ENCODE measurements around the gene LAMTOR3. TPM values are rescaled to one million over a fixed set of nuclear protein-coding genes. Genes with fewer than 3 reads are reported as not detected.

The LAMTOR3 gene, protein sequence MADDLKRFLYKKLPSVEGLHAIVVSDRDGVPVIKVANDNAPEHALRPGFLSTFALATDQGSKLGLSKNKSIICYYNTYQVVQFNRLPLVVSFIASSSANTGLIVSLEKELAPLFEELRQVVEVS
- 56.6 and 61.2 TPM in 2 replicates for total RNA-seq
- 26.3 TPM for polyA plus RNA-seq (2012)

DNA sequence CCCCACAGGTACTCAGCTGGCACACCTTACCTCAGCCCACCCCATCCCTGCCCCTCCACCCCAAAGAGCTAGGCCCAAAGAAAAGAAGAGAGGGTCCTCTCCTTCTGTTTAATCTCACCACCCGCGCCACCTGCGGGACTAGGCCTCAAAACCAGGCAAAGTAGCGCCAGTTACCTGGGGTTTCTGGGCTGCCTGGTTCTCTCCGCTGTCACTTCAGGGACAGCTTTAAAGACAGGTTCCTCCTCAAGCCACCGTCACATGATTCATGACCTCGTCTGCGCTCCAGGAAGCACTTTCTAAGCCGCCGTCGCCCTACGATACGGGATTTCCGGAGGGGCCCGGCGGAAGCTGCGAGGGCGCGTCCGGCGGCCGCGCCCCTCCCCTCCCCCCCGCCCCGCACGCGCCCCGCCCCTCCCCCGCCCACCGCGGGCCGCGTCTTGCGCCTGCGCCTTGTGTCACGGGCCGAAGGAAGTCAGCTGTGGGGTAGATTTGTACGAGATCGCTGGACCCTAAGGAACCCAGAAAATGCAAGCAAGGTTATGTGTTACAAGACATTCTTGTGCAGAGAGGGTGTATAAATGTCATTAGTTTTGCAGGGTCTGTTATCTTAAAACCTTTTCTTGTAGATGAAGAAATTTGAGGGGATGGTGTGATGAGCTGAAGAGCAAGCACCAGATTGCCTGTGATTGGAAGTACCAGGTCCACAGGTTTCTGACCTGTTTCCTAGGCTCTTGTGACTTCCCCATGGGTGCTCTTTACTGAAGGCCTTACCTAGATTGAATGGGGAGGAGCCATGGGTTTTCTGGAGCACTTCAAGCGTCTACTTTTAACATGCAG lies at the start of gene LAMTOR3:
Gene LAMTOR3 (minus strand): TSS at position 267 of the 837 bp plus-strand sequence. CDS start 464 bp downstream, outside the sequence.
- DNase-seq (ENCODE audit: low read depth): peak; percentile 92

DNA sequence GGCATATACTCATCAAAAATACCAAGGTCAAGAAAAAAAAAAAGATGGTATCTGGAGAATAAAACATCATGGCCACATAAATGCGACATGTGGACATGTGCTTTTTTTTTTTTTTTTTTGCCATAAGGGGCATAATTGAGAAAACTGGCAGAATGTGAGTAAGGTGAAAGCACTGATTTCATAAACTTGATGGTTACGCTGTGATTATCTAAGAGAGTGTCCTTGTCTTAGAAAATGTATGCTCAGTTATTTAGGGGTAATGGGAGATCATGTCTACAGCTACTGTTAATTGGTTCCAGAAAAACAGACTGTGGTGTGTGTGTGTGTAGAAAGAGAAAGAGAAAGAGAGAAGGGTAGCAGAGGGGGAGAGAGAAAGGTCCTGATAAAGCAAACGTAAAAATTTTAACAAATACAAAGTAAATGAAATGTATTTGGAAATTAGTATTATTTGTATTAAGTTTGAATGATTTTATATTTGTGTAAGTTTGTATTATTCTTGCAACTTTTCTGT lies 44.1 kb upstream of the LAMTOR3 start:
- no peak for DNase-seq (ENCODE audit: low read depth)

DNA sequence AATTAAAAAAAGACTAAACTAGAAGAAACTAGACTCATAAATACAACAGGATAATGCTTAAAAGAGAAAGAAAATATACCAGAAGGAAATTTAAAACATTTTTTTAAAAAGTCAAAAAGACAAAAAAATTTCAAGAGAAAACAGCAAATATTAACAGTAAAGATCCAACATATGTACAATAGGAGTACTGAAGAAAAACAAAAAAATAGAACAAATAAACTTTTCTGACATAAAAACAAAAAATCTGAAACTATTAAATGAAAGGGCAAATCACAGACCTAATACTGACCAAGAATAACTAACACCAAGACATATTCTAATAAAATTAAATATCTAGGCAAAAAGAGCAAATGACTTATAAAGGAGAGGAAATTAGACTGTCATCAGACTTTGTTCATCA lies 40.7 kb upstream of the LAMTOR3 start:
- DNase-seq (ENCODE audit: low read depth): peak; percentile 1

DNA sequence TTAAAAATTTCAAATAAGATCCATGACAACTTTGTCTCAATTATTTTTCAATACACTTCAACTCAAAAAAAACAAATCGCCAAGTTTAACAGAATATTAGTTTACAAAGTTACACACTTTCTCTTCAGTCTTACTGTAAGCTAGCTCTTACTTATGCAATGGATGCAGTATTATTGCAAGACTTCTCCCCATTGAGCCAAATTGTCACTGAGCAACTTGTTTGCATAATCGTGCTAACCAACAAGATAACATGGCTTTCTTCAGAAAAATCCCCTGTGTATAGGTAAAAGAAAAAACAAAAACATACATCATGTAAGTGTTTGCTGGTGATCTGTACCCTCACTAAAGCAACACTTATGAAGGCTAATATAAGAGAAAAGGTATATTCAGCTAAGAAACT lies 33.3 kb upstream of the LAMTOR3 start:
- no peak for DNase-seq (ENCODE audit: low read depth)

DNA sequence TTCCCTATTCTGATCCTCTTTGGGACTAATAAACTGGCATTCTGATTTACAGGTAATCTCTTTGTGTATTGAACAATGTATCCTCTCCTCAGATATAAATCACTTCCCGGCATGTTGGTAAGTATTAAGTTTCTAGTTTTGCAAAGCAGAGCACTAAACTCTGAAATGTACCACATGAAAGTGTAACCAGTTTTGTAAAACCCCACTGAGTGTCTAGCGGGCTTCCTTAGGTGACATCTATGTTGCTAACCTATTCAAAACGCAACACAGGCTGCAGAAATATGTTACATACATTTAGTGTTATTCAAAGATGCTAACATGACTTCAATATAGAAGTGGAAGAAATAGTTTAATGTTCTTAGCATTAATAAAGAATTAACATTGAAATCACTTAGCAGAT lies 26.9 kb upstream of the LAMTOR3 start:
- no peak for DNase-seq (ENCODE audit: low read depth)

DNA sequence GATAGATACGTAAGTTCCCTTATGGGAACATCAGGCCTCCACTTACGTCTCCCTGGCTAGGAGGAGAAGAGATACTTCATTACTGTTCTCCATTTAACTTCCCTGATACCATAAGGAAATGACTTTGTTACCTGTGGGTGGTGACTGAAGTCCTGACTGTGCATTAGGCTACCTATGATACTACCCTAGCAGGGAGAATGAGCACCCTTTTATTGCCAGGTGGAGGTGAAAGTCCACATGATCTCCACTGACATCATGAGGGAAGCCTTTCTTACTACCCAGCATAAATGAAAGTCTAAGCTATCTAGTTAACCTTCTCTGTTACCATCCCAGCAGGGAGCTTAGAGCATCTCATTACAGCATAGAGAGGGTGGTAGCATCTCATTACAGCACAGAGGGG lies 24.4 kb upstream of the LAMTOR3 start:
- no peak for DNase-seq (ENCODE audit: low read depth)

DNA sequence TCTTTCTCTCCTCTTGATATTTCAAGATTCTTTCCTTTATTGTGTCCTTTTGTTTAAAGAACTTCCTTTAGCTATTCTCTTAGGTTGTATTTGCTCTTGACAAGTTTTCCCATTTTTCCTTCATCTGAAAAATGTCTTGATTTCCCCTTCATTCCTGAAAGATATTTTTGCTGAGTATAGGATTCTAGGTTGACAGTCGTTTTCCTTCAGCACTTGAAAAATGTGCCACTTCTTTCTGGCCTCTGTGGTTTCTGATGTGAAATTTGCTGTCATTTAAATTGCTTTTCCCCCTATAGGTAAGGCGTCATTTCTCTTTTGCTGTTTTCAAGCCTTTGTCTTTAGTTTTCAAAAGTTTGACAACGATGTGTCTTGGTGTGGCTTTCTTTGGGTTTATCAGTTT lies 23.3 kb upstream of the LAMTOR3 start:
- DNase-seq (ENCODE audit: low read depth): no peak

DNA sequence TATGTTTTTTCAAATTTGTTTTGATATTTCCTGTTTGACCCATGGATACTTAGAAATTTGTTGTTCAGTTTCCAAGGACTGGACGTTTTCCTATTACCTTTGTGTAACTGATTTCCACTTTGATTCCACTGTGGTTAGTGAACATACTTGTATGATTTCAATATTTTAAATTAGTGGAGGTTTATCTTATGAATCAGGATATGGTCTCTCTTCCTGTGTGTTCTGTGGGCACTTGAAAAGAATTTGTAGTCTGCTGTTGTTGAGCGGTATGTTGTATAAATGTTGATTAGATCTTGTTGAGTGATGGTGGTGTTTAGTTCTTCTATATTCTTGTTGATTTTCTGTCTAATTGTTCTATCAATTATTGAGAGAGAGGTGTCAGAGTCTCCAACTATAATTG lies 21.2 kb upstream of the LAMTOR3 start:
- DNase-seq (ENCODE audit: low read depth): no peak

DNA sequence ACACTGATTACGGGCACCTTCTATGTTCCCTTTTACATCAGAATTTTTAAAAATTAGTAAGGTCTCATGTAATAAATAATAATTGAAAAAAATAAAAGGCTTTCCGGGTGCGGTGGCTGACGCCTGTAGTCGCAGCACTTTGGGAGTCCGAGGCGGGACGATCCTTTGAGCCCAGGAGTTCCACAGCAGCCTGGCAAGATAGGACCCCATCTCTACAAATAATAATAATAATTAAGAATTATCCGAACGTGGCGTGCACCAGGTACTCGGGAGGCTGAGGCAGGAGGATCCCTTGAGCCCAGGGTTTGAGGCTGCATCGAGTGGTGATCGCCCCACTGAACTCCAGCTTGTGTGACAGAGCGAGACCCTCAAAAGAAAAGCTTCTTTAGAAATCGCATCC lies 771 bp upstream of the LAMTOR3 start:
- DNase-seq (ENCODE audit: low read depth): no peak

DNA sequence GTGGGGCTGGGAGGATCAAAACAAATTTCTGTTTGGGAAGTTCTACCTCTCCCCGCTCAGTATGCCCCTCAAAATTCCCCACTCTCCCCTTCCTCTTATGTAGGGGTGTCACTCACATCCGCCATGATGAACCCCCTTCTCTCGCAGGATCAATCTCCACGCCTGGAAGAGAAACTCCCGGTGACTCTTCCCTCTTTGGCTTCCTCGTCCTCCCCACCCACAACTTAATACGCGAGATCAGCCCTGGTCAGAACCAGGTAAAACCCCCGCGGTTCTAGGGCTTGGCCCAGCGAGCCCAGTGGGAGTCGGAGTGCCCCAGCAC lies 427 bp downstream of the LAMTOR3 start:
- no peak for DNase-seq (ENCODE audit: low read depth)

DNA sequence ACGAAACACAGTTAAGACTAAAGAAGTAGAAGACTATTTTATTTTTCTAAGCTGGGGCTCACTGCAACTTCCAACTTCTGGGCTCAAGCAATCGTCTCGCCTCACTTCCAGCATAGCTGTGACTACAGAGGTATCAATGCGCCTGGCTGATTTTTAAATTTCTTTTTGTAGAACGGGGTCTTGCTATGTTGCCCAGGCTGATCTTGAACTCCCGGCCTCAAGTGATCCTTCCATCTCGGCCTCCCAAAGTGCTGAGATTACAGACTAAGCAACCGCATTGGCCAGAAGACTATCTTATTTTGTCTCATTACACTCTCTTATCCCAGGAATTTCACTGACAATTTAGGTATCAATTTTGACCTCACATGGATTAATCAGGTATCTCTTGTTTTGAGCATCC lies 1.2 kb downstream of the LAMTOR3 start:
- DNase-seq (ENCODE audit: low read depth): no peak

DNA sequence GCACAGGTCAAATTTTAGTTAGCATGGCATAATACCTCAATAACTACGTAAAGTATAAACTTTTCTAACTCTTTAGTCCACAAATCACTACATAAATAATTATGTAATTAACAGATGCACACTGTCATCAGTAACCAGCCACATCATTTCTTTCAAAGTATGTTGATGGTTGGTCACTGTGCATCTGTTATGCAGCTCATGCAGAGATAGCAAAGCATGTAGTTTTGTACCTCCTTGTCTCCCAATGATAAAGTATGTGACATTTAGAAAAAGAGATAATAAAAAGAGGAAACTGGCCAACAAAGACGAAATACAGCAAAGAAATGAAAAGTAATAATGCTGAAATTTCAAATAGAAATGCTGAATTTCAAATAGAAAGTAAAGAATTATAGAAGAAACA lies 2.9 kb downstream of the LAMTOR3 start:
- DNase-seq (ENCODE audit: low read depth): no peak

DNA sequence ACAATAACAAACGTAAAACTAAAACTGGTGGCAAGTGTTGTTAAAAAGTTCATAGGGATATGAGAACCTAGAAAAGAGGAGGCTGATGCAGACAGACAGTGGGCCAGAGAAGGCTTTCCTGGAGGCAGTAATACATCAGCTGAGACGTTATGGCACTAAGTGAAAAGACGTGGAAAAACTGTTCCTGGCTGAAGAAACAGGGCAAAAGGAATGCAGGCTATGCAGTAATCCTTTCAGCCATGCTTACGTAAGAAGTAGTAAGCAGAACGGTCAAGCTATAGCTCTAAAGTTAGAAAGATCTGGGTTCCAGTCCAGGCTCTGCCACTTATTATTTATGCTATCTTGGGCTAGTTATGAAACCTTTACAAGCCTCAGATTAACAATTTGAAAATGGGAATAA lies 6.4 kb downstream of the LAMTOR3 start:
- DNase-seq (ENCODE audit: low read depth): no peak

DNA sequence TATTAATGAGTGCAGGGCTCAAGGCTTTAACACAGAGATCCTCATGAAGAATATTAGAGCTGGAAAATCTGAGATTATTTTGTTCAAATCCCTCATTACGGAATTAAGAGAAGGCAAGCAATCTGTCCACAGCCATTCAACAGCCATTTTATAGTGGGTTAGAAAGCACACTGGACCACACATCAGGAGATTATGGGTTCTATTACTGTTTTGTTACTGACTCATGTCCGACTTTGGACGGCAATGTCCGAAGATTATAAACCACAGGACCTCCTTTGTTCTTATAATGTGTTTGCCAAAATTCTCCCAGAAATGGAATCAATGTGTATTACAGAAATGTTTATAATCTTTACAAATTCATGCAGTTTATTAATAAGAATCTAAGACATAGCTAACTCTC lies 8.1 kb downstream of the LAMTOR3 start:
- DNase-seq (ENCODE audit: low read depth): peak; percentile 27

DNA sequence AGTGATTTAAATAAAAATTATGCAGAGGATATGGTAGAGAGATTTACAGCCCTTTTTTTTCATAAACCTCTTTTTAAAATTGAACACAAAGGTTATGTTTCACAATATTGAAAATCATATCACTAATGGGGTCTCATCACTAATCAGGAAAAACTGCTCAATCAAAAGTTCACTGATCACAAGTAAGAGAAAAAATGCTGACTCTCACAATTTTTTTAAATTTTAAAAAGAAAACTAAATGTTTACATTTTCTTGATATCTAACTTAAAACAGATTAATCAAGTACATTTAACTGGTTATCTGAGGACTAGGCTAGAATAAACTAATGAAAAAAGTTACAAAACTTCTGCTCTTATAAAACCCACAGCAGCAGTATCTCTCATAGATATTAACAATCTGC lies 8.5 kb downstream of the LAMTOR3 start:
- no peak for DNase-seq (ENCODE audit: low read depth)

DNA sequence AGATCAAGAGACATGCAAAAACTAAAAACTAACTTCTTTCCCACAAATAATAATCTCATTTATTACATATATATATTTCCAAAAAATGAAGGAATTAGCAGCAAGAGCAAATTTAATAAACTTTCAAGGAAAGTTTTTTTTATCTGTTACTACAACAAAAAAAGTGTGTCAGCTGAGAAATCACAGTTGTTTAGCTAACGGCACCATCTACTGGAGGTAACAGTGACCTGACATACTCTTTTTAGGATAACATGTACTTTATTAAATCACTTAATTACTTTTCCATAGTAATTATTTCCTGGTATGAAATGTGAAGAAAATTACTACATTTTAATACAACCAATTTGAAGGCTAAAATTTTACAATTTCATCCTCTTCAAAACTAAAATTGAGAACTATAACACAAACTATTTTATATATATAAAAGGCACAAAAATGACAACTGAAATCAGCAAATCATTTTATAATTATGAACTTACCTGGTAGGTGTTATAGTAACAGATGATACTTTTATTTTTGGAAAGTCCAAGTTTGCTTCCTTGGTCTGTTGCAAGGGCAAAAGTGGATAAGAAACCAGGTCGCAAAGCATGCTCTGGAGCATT lies 9.1 kb downstream of the LAMTOR3 start:
- DNase-seq (ENCODE audit: low read depth): peak; percentile 49

DNA sequence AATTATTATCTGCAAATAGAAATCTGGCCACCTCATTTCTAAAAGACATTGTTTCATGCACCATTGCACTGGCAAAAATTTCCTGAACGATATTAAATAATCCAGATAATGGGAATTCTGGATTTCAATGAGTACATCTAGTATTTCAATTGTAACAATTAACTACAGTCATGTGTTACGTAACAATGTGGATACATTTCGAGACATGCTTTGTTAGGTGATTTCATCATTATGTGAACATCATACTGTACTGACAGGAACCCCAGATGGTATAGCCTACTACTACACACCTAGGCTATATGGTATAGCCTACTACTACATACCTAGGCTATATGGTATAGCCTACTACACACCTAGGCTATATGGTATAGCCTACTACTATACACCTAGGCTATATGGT lies 14.8 kb downstream of the LAMTOR3 start:
- DNase-seq (ENCODE audit: low read depth): no peak

DNA sequence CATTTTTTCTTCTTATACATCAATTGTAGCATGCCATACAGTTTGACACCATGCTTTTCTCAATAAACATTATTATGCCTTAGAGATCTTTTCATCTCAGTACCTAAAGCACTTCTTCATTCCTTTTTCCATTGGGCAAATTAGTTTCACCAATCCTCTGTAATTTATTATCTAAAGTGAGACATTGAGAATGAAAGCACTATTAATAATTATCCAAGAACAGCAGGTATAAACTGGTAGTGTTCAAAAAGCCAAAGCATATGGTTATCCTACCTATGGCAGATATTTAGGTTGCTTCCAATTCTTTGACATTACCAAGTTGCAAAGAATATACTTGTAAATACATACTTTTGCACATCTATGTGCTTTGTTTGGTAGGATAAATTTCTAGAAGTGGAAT lies 15.6 kb downstream of the LAMTOR3 start:
- no peak for DNase-seq (ENCODE audit: low read depth)

DNA sequence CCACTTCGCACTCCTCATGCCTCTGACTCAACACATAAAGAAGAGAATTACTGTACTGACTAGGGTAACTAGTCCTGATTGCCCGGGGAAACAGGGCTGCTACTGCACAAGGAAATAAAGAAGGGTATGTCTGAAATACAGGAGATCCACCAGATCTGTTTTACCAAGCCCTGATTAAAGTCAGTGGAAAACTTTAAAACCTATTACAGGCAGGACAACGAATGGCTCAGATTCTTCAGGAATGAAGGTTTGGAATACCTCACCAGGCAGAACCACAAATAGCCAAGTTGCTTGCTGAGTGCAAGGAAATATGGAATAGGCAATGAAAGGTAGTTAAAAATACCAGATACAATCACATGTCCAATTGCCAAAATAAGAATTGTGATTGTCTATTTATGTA lies 17.3 kb downstream of the LAMTOR3 start:
- peak; percentile 5 for DNase-seq (ENCODE audit: low read depth)

DNA sequence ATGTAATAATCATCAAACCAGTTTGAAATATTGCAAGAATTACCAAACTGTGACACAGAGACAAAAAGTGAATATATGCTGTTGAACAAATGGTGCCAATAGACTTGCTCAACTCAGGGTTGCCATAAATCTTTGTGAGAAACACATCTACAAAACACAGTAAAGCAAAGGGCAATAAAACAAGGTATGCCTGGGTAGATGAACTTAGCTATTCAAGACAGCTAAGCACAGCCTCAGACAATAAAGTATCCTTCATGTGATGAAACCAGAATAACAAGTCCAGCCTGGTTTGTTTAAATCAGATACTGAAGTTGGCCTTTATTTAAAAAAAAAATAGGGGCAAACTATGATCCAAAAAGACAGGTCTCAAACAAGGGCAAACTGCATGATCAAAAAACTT lies 19.2 kb downstream of the LAMTOR3 start:
- DNase-seq (ENCODE audit: low read depth): no peak

DNA sequence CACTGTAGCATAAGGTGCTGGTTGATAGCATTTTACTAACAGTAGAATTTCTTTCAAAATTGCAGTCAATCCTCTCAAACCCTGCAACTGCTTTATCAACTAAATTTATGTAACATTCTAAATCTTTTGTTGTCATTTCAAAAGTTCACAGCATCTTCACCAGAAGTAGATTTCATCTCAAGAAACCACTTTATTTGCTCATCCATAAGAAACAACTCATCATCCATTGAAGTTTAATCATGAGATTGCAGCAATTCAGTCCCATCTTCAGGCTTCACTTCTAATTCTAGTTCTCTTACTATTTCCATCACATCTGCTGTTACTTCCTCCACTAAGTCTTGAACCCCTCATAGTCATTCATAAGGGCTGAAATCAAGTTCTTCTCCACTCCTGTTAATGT lies 21.7 kb downstream of the LAMTOR3 start:
- no peak for DNase-seq (ENCODE audit: low read depth)

DNA sequence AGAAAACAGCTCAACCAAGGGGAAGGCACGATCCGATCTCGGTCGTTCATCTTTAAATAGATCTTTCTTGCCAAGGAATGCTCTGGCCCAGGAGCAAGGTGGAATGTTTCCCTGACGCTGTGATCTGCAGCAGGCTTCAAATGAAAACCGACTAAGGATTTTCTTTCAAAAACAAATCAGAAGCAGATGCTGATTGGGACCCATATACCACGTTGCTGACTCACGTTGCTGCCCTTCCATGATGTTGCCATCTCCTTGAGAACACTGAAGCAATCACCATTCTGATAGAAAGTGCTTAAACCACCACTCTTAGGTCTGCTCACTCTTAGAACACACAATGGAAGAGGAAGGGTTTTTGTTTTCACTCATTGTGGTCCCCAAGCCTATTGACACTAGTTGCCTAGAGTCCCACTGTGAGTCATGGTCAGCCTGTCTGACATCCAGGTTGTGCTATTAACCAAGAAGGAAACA lies 26.1 kb downstream of the LAMTOR3 start:
- peak; percentile 9 for DNase-seq (ENCODE audit: low read depth)

DNA sequence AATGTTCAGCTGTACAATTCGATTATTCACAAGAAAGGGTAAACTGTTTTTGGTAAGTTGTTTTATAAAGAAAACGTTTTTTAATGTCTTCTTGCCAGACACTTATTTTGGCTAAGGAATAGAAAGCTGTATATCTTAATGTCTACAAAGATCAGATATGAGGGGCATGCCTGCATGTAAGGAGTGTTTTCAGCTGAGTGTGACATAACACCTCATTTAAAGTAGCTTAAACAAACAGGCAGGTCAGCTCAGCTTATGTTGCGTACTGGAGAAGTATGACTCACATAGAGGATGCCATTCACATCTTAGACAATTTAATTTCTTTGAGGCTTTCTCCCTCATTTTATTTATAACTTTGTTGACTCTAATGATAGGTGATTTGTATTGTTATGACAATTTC lies 30.4 kb downstream of the LAMTOR3 start:
- no peak for DNase-seq (ENCODE audit: low read depth)

Data from myocyte (in vitro differentiated cells).